H1 (cell line): ENCODE data around the gene KRTAP10-12.

ENCODE experiments used
- CHD1 ChIP-seq: IDR thresholded peaks from 2 replicates; pipeline ENCODE4 v1.6.1; 2012; ENCODE audit warnings: low read depth, low read length, improper control_type of control experiment
- CTCF ChIP-seq, 3 experiments: IDR thresholded peaks; 1 replicate in 2 of 3; 2 replicates in 1 of 3; pipeline versions ENCODE4 v1.5.1 to v1.6.1; 2011; ENCODE audit warnings: low read length in 3 of 3, mild to moderate bottlenecking in 3 of 3, inconsistent platforms in 2 of 3, low read depth in 1 of 3, moderate library complexity in 1 of 3; ENCODE audit not compliant: insufficient read depth in 1 of 3; ENCODE audit errors: control extremely low read depth in 1 of 3
- EP300 ChIP-seq, 2 experiments: IDR thresholded peaks; 1 replicate in 1 of 2; 2 replicates in 1 of 2; pipeline ENCODE4 v1.6.1; 2011 to 2012; ENCODE audit warnings: low read depth in 2 of 2, low read length in 2 of 2, mild to moderate bottlenecking in 2 of 2, borderline replicate concordance in 1 of 2, inconsistent platforms in 1 of 2, moderate library complexity in 1 of 2
- GABPA ChIP-seq: IDR thresholded peaks from 2 replicates; pipeline ENCODE4 v1.6.1; 2011; ENCODE audit warnings: mild to moderate bottlenecking, low read length, moderate library complexity, borderline replicate concordance; ENCODE audit not compliant: insufficient read depth
- MAFK ChIP-seq: IDR thresholded peaks from 2 replicates; pipeline ENCODE4 v1.6.1; 2012; ENCODE audit warnings: low read depth, mild to moderate bottlenecking, improper control_type of control experiment, low read length
- POLR2AphosphoS5 ChIP-seq: IDR thresholded peaks from 2 replicates; pipeline ENCODE4 v1.6.1; 2011; ENCODE audit warnings: low read depth, low read length
- SIN3A ChIP-seq, 2 experiments: IDR thresholded peaks in 1 of 2; conservative IDR thresholded peaks in 1 of 2; 2 replicates each; pipeline ENCODE4 v1.6.1; 2011 to 2012; ENCODE audit warnings: low read length in 2 of 2, improper control_type of control experiment in 1 of 2, low read depth in 1 of 2, mild to moderate bottlenecking in 1 of 2
- SP1 ChIP-seq: IDR thresholded peaks from 2 replicates; pipeline ENCODE4 v1.6.1; 2011; ENCODE audit warnings: low read depth, low read length
- SP4 ChIP-seq: IDR thresholded peaks from 2 replicates; pipeline ENCODE4 v1.6.1; 2012; ENCODE audit warnings: low read length, inconsistent platforms

DNA sequence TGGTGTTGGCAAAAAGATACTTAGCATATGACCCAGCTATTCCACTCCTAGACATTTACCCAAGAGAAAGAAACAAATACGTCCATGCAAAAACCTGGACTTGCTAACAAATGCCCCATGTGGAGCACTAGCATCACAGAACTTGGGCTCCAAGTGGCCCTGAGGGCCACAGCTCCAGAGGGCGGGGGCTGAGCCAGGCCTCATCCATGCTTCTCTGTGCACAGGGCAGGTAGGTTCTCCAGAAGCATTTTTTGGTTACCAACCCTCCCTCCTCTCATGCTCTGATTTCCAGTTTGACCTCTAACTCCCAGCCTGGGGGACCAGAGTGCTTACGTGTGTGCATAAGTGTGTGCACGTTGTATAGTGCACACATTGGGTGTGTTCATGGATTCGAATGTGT is 32.3 kb upstream of the KRTAP10-12 start:
- TF ChIP-seq SIN3A (conservative IDR thresholded peaks at IDR 0.05 in 1 of 2, IDR thresholded peaks at IDR 0.05 in 1 of 2; ENCODE audit: low read depth in 1 of 2, low read length in 2 of 2) (no peak), CTCF (IDR thresholded peaks at IDR 0.05; ENCODE audit: control extremely low read depth in 1 of 3, insufficient read depth in 1 of 3, low read depth in 1 of 3, low read length in 3 of 3) (no peak), MAFK (no peak), SP1 (no peak), GABPA (no peak), POLR2AphosphoS5 (no peak), SP4 (no peak), EP300 (IDR thresholded peaks at IDR 0.05; ENCODE audit: borderline replicate concordance in 1 of 2, low read depth in 2 of 2, low read length in 2 of 2) (no peak), CHD1 (no peak)
